NCI-H1694 (cell line): Measurements from ENCODE around the gene SLC15A4.
"Not testable (repeated sequence)": the region's sequence is repeated elsewhere in the genome, so short reads cannot be mapped to it uniquely, and the experiment has no call there.

ENCODE experiments used
- DNase-seq: peaks from one replicate; lab custom pipeline; 2025; lab: John Stamatoyannopoulos, UW

The SLC15A4 gene

GRCh38 chr12:128844031-128844635 lies 20.4 kb upstream of the SLC15A4 start:
- no peak for DNase-seq

- no peak for DNase-seq
These were observed 19.8 kb upstream of the SLC15A4 start for GRCh38 chr12:128843538-128843937.

GRCh38 chr12:128842579-128842978 lies 18.8 kb upstream of the SLC15A4 start:
- DNase-seq, result no peak

- no peak for DNase-seq
These were observed 17.2 kb upstream of the SLC15A4 start for GRCh38 chr12:128840862-128841468.

GRCh38 chr12:128839885-128840284 lies 16.1 kb upstream of the SLC15A4 start:
- not testable (repeated sequence) for DNase-seq

- no peak for DNase-seq
These were observed 9.7 kb upstream of the SLC15A4 start for GRCh38 chr12:128833418-128833817.

- DNase-seq, result no peak
These were observed 6.7 kb upstream of the SLC15A4 start for GRCh38 chr12:128830505-128830893.

- no peak for DNase-seq
These were observed 6.2 kb upstream of the SLC15A4 start for GRCh38 chr12:128829861-128830504.

- no peak for DNase-seq
These were observed 4.0 kb upstream of the SLC15A4 start for GRCh38 chr12:128827724-128828123.

- DNase-seq, result peak; percentile 7
These were observed 2.1 kb upstream of the SLC15A4 start for GRCh38 chr12:128825835-128826234.

GRCh38 chr12:128823216-128823915 lies 392 bp downstream of the SLC15A4 start:
- DNase-seq, result no peak

GRCh38 chr12:128820723-128821432 lies 2.9 kb downstream of the SLC15A4 start:
- DNase-seq, result no peak

- DNase-seq, result no peak
These were observed 3.5 kb downstream of the SLC15A4 start for GRCh38 chr12:128820253-128820652.

GRCh38 chr12:128819293-128820144 lies 4.2 kb downstream of the SLC15A4 start:
- DNase-seq, result no peak

- no peak for DNase-seq
These were observed 5.4 kb downstream of the SLC15A4 start for GRCh38 chr12:128818065-128819022.

- no peak for DNase-seq
These were observed 6.4 kb downstream of the SLC15A4 start for GRCh38 chr12:128817111-128818015.

- no peak for DNase-seq
These were observed 7.2 kb downstream of the SLC15A4 start for GRCh38 chr12:128816643-128816920.

GRCh38 chr12:128815779-128816642 lies 7.7 kb downstream of the SLC15A4 start:
- DNase-seq, result no peak
